ENCODE data around the gene ZSWIM6.

Gene ZSWIM6

GRCh38 chr5:61333321-61333953 lies 1.4 kb downstream of the ZSWIM6 start:
- DNase-seq: peak; percentile 36

DNA sequence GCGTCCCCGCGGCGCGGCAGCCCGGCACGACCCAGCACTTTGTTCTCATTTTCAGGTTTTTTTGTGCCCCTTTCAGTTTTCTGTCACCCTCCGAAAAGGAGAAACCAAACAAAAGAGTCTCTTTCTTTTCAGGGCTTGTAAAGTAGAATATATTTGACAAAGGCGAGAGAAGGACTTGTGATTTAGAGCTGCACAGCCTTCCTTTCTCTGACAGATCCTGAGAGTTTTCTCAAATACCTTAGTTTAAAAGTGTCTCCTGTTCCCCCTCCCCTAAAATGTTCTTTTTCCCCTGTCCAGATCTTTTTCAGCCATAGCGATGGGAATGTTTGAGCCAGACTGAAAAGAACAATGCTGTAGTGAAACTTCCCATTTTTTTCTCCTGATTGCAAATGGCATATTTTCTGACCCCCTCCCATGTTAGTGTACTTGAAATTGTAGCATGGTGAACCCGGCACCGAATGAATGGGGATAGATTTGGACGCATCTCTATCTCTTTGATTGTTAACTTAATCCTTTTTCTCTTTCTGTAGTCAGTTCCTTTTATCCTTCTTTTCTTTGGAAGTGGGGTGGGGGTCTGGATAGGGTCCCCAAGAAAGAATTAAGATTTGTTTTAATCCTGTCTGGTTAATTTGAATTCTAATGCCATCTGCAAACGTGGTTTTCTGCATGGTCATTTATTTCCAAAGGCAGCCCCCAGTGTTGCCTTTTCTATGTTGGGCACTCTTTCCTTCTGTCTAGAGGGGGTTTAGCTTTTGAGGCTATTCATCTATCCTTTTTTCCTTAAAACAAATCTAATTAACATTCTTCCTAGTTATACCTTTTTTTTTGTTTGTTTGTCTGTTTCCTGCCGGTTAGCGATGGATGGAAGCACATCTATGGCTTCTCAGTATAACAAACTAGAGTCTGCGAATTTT lies 2.2 kb downstream of the ZSWIM6 start:
- DNase-seq: no peak

GRCh38 chr5:61334868-61335615 lies 3.0 kb downstream of the ZSWIM6 start:
- peak; percentile 74 for DNase-seq

- DNase-seq: no peak
Measured at GRCh38 chr5:61339764-61340163, 7.7 kb downstream of the ZSWIM6 start.

DNA sequence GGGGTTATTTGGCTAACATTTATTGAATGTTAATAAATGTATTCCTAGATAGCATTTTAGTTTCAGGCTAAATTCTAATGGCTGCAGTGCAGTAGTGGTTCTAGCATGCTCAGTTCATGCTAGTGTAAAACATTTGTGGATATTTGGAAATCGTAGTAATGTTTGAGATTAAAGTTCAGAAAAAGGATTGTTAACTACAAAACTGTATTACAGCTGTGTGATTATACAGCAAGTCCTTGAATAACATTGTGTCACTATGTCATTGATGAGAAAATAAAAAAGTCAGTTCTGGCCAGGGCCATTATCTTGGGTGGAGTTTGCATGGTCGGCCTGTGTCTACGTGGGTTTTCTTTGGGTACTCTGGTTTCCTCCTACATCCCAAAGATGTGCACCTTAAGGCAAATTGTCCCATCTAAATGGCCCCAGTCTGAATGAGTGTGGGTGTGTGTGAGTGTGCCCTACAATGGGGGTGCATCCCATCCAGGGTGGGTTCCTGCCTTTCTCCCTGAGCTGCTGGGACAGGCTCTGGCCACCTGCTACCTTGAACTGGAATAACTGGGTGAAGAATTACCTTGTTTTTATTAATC lies 8.8 kb downstream of the ZSWIM6 start:
- DNase-seq: no peak

DNA sequence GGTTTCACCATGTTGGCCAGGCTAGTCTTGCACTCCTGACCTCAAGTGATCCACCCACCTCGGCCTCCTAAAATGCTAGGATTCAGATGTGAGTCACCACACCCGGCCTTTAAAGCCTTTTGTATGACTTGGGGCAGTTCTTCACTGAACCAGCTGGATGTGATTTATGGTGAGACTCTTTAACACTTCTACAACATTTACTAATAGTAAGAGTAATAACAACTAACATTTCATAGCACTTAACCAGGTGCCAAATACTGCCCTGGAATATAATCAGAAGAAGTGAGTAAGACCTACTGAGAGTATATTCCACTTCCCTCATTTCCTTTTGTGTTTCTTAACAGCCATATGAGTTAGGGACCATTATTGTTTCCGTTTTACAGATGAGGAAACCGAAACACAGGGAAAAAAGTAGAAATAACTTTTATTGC lies 10.0 kb downstream of the ZSWIM6 start:
- DNase-seq: peak; percentile 74

- no peak for DNase-seq
Measured at GRCh38 chr5:61344187-61344944, 12.3 kb downstream of the ZSWIM6 start.

GRCh38 chr5:61346511-61346910 lies 14.5 kb downstream of the ZSWIM6 start:
- peak; percentile 44 for DNase-seq

DNA sequence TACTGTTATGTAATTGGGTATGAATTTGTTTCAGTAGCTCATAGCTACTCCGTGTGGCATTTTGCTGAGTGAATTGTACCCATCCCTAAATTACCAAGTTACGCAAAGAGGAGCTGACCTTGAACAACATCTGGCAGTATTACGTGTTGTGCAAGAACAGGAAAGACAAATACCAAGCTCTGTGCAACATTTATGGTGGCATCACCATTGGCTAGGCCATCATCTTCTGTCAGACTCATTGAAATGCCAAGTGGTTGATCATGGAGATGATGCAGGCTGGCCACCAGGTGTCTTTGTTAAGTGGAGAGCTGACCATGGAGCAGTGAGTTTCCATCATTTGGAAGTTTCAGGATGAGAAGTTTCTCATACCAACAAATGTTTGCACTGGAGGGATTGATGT lies 15.0 kb downstream of the ZSWIM6 start:
- DNase-seq: no peak

- no peak for DNase-seq
Measured at GRCh38 chr5:61348447-61348846, 16.4 kb downstream of the ZSWIM6 start.

DNA sequence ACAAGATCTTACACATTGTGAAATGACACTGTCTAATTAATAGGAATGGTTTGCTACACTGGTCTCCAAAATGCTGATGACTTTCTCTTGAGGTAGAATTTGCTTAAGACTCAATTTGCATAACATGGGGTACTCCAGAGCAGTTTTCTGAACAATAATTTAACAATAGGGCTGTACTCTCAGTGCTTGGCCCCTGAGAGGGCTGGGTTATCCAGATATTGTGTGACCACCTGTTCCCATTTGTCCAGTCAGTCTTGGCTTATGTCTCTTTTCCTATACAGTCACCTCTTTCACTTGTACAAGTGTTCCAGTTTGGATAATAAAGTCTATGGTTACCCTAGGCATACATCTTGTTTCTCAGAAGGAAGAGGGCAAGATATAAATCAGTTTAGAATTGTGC lies 17.9 kb downstream of the ZSWIM6 start:
- DNase-seq: no peak

DNA sequence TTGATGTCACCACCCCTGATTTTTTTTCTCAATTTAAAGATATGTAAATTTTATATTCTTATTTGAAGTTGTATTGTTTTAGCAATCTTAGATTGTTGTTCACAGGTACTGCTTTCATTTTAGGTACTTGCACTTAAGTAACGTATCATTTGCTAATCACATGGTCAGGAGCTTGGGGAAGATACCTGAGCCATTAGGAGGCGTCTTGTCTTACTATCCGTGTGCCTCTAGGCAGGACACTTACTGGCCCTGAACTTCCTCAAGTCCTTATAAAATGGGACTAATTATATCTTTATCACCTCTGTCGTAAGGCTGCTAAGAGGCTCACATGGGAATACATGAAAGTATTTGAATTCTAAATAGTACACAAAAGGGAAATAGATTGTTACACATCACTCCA lies 18.5 kb downstream of the ZSWIM6 start:
- no peak for DNase-seq

DNA sequence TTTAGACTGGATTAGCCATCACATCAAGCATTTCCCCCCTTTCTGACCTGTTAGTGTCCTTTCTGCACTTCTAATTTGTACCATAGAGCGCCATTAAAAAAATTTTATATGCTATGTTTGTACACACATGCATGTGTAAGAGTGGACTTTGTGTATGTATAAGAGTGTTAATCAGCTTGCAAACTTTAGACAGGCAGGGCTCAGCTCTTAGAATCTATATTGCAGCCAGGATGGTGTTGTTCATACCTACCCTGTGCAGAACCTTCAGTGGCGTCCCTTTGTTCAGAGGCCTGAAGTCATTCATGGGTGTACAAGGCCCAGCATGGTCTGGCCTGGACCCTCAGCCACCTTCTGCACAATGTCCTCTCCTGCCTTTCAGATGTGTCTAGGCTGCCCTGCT lies 19.7 kb downstream of the ZSWIM6 start:
- no peak for DNase-seq

DNA sequence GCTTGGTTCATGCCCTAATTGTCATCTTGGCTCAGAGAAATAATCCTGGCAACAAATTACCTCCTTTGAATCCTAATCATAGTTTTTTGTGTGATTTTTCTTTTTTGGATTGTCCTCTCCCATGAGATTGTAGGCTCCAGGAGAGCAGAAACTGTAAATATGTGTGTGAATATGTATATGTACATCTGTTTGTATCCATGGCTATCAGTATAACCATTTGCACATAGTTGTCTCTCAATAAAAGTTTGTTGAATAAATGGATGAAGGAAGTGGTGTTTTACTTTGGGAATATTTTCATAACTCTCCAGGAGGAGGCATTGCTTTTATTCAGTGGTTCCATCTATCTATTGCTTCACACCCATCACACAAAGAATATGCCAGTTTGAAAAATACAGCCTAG lies 20.1 kb downstream of the ZSWIM6 start:
- DNase-seq: no peak

- DNase-seq: no peak
Measured at GRCh38 chr5:61352612-61353156, 20.6 kb downstream of the ZSWIM6 start.

GRCh38 chr5:61353293-61353692 lies 21.2 kb downstream of the ZSWIM6 start:
- DNase-seq: no peak

- no peak for DNase-seq
Measured at GRCh38 chr5:61354199-61354598, 22.1 kb downstream of the ZSWIM6 start.

GRCh38 chr5:61357745-61358144 lies 25.7 kb downstream of the ZSWIM6 start:
- DNase-seq: peak; percentile 18

DNA sequence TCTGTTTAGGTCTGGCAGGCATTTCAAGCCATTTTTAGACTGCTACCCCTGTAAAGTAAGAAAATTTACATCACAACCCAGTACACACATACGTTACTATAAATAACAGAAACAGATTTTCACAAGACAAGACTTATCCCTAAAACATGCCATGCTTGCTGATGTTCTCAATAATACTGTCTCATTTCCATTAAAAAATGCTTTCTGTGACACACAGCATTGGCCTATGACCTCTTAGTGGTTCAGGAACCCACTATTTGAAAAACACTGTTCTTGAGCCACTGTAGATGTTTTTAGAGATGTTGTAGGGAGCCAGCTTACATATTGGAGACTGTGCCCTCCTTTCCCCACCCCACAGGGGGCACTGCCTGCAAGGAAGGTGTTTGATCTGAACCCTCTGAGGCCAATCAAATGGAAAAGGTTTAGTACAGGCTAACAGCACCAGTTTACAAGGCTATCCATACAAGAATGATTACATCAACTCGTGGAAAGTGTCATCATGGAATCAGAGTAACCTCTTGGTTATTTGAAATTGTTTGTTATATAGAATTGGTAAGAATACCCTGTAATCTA lies 30.8 kb downstream of the ZSWIM6 start:
- DNase-seq: peak; percentile 22

GRCh38 chr5:61363401-61364114 lies 31.5 kb downstream of the ZSWIM6 start:
- peak; percentile 50 for DNase-seq
